ELF-1 (cell line): ENCODE data around the gene RNF113B.

ENCODE experiments used
- DNase-seq: peaks from one replicate; pipeline ENCODE4 v3.0.0-alpha.2; 2016; ENCODE audit warnings: low read depth, low spot score

The RNF113B gene

DNA sequence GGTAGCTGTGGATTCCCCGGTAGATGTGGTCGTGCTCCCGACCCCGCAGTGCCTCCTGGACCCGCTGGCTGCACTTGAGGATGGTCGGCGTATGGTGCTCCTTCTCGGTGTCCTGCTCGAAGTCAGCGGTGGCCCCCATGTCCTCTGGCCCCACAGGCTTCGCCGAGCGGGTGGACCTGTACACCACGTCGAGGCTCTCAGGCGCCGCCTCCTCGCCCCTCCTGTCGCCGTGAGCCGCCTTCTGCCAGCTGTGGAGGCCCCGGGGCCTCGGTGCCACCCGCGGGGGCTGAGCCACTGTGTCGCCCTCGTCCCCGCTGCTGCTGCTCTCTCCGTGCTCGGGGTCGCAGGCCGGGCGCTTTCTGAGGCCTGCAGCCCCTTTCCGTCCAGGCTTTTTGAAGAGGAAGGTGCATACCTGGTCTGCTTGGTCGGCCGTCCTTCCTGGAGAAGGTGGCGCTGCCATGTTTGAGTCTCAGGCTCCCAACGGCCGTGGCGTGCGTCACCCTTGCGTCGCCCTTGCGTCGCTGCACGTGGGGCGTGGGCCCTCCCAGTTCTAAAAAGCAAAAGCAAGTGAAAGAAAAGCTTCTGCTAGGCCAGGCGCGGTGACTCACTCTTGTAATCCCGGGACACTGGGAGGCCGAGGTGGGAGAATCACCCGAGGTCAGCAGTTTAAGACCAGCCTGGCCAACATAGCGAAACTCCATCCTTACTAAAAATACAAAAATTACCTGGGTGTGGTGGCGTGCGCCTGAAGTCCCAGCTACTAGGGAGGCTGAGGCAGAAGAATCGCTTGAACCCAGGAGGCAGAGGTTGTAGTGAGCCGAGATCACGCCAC lies at the start of gene RNF113B:
TSS of gene RNF113B (minus strand) at position 493 of the 832 bp plus-strand sequence. CDS start at position 460, 33 bp downstream.
- DNase-seq: no peak

DNA sequence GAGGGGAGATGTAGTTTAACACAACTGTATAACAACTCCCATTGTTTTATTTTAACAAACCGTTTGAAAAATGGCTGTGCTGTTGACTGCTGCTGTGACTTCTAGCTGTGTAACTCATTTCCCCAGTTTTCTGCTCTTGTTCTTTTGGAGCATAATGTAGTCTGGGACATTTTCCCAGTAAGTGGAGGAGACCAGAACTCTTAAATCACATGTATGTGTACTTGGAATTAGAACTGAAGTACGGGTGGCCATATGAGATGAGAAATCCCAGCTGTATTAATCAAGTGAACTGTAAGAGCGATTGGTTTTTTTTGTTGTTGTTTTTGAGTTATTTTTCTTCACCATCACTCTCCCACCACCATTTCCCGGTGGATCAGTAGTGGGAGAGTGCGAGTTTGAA lies 49.4 kb upstream of the RNF113B start:
- DNase-seq: no peak

DNA sequence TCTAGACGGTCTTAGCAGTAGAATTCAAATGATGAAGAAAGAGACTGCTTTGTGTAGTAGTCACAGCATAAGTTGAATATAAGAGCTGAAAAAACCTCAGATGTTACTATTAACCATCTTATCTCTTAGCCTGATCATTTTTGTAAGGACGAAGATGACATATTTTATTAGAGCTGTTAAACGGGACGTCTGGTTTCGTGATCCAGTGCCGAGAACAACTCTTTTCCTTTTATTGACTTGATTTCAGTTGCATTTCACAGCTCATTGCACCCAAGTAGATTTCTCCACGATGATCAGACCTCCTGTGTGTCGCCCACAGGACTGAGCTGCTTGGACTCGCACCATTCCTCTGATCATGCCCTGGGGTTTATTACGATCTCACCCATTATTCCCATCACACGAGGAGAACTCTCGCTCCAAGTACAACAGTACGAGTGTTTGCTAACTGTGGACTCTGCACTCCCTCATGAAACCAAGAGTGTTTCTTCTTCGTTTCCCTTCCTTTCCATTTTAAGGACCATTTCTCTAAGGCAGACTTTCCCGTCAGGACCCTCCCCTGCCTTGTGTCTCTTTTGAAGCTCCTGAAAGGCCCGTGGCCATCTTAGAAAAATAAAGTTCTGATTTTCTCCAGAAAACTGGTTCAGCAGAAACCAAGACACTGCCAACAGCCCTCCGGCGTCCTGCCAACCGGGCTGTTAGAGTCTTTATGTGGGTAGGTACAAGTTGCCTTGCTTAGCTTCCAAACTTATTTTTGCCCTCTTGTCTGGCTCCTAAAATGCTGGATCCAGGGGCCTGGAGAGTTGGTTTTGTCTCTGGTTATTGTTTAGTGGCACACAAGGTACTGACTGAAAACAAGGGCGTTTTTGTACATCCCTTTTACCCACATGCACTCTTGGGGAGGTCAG lies 48.2 kb upstream of the RNF113B start:
- no peak for DNase-seq

DNA sequence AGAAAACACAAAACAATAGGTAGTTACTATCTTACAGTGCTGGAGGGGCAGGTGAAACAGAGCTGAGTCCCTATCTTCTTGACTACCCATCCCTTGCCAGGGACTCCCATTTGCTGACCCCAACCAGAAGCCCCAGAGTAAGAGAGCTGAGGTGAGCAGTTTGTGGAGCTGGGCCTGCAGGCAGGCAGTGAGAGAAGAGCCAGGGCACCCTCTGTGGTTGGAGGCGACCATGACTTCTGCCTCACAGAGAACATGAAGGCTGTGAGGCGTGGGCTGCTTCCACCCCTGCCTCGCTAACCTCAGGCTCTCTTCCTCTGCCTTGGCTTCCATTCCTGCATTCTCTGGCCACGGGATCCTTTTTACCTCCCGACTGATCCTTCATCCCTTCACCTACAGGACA lies 47.5 kb upstream of the RNF113B start:
- no peak for DNase-seq

DNA sequence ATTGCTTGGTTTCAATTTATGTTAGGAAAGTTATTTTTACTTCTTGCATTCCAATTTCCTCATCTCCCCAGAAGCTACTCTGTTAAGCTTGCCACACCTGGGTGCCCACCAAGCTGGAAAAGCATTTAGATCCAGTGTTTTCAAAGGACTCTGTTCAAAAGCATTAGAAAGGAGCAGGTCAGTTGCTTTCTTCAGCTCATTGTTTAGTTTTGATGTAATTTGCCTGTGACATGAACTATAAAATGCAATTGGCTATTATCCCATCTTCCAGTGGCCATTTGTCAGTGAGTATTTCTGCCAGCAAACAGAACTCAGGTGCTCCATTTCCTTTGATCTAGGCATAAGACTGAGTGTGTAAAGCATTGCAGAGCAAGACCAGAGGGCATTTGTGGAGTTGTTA lies 46.7 kb upstream of the RNF113B start:
- no peak for DNase-seq

DNA sequence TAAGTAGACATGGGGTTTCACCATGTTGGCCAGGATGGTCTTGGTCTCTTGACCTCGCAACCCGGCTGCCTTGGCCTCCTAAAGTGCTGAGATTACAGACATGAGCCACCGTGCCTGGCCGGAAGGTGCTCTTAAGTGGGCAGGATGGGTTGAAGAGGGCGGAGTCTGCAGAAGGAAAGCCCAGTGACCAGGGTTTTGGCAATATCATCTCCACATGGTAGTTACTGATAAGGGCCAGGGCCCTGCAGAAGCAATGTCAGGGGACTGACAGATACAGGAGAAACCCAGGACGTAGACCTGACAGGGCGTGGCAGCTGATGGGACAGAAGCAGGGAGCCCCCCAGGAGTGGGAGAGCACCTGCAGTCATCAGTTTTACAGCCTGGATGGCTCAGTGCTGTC lies 45.7 kb upstream of the RNF113B start:
- no peak for DNase-seq

DNA sequence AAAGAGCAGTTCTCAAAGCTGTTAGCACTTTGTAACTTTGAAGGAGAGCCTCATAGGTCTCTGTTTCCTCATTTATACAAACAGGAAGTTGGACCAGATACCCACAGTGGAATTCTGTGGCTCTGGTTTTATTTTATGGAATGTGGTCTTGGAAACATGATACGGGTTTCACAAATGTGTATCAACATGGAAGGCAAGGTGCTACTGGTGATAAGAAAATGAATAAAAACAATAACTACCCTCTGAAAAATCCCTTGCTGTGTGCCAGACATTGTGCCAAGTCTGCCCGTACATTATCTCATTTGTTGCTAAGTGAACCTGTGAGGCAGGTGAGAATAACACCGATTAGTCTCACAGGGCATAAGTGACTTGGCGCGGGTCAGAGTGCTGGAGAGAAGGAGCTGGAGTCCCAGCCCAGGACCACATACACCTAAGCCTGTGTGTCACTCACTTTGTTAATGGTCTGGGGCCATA lies 45.0 kb upstream of the RNF113B start:
- no peak for DNase-seq

DNA sequence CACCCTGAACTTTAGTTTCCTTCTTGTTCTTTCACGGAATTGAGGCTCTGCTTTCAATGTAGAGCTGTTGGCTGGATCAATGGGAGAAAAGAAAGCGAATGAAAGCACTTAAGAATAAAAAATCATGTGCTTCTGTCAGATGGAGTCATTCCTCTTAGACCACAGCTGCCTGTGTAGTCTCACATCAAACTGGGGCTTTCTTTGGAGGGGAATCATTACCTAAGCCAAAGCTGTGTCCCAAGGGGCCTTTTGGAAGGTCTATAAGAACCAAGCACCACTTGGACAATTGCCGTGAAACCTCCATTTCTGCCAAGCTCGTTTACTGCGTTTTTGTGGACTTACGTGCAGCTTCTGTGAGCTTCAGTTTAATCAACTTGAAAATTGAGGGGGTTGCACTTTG lies 44.2 kb upstream of the RNF113B start:
- DNase-seq: no peak

DNA sequence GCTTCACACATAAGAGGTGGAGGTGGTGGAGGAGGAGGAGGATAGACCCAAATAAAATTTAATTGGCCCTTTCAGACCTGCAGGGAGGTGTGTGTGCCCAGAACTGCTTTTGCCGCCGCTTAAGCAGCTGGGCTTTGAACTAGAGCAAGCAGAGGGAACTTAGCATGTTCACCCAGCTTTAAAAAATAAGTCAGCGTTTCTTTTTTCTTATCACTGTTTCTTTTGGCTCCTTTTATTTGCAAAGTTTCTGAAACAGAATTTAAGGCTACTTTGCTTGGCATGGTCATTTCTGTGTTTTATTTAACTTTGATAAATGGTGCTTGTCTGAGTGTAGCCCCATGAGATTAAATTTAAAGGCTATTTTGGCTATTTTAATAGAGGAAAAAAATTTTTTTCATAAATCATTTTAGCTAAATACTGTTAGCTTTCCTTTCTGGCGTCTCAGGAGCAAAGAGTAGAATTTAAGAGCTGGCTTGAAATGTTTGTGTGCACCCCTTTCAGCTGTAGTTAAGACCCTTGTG lies 43.3 kb upstream of the RNF113B start:
- DNase-seq: no peak

DNA sequence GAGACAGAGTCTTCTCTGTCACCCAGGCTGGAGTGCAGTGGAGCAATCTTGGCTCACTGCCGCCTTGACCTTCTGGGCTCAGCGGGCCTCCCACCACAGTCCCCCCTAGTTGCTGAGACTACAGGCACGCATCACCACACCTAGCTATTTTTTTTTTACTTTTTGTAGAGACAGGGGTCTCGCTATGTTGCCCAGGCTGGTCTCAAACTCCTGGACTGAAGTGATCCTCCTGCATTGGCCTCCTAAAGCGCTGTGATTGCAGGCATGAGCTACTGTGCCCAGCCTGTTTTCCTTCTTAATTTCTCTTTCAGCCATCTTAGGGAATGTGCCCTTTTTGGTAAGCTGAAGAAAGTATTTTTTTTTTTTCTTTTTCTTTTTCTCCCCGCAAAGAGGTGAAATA lies 42.6 kb upstream of the RNF113B start:
- no peak for DNase-seq

DNA sequence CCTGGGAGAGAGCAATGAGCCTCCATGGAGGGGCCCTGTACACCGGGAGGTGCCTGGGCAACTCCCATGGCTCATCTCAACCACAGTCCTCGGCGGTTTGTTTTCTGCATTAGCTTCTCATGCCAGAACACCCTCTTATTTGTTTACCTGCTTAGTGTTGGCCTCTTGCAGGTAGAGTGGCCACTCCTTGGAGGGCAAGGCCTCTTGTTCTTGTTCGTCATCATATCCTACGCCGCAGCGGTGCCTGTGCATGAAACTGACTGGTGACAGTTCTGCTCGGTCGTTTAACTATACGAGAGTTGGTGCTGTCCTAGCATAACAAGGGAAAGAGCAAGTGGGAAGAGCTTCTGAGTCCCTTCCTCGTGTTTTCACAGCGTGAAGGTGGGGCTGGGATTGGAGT lies 40.5 kb upstream of the RNF113B start:
- no peak for DNase-seq

DNA sequence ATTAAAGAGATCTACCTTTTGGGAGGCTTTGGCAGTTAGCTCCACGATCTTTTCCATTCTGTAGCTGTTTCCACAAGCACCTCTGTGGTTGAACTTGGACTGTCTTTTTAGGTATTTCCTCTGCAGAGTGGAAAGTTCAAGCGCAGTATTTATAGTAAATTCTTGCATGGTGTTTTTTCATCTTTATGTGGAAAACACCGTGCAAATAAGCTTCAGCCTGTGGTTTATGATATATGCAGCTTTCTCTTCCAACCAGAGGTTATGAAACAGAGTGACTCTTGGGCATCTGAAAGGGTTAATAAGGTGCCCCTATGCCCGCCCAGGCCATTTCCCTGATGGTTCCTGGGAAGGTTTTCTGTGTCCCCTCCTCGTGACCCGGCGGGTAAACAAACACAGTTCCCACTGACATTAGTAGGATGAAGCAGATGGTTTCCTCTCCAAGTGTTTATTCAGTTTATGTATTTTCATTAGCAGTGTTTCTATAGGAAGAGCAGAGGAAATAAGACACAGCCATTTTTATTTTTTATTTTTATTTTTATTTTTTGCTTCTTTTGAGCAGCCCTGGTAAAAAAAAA lies 39.7 kb upstream of the RNF113B start:
- no peak for DNase-seq

DNA sequence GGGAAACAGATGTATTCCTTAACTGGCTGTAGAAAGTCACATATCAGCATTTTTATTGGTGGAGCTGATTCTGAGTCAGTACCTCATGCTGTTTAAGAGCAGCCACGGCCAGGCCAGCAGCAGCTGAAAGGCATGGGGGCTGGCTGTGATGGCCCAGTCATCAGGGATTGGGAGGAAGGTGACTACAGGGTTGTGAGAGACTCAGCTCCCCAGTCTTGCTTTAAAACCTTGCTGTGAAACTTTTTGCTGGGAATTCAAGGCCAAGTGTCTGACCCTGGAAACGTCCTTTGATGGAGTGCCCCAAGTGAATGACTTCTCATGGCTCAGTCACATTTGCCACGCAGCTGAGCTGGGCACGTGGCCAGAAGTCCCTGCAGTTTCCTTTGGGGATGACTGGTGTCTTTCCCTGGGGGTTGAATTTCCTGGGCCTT lies 39.1 kb upstream of the RNF113B start:
- no peak for DNase-seq

DNA sequence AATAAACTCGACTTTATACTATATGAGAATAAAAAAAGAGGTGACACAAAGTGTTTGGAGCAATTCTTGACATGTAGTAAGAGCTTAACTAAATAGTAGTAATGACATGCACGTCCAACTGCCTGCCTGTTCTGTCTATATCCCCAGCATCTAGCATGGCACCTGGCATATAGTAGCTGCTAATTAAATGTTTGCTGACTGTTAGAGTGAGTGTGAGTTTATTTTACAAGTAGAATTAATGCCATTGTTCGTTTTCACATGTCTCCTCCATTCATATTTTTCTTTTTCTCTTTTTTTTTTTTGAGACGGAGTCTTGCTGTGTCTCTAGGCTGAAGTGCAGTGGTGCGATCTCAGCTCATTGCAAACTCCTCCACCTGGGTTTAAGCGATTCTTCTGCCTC lies 38.4 kb upstream of the RNF113B start:
- DNase-seq: no peak

DNA sequence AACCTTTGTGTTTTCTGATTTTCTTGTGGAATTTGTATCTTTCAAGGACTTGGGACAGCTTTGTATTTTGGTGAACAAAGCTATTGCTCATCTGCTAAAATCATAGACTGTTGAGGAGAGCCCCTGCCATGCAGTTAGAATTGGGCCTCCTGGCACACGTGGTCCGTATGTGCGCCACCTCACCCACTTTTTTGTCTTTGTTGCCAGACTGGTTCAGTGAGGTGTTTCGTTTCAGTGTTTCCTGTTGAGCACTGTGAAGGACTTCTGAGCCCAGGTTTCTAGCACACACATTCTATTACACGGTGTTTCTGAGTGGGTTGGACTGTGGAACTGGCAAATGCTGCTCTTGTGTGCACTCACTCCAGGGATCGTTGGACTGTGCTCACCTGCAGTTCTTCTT lies 37.6 kb upstream of the RNF113B start:
- no peak for DNase-seq

DNA sequence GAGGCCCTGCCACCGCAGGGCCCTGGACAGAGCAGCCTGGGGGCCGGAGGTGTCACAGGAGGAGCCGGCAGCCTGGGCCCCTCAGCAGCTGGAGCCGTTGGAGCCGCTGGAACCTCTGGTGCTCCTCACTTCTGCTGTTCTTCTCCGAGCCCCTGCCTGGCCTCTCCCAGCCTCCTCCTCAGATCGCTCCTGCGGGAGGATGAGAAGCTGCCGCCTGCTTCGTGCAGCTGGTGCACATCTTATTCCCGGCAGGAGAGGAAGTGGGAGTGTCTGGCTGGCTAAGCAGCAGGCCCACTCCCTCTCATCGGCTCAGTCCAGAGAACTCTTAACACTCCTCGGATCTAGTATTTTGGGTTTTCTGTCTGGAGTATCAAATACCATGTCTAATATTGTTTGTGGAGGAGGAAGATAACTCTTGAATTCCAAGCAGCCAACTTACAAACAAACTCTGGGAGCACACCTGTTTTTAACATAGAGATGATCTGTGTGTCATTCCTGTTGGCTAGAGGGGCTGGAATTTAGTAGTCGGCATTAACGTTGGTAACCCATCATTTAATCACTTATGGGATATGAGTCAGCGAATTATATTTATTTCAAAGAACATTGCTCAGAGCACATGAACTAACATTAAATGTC lies 37.1 kb upstream of the RNF113B start:
- no peak for DNase-seq

DNA sequence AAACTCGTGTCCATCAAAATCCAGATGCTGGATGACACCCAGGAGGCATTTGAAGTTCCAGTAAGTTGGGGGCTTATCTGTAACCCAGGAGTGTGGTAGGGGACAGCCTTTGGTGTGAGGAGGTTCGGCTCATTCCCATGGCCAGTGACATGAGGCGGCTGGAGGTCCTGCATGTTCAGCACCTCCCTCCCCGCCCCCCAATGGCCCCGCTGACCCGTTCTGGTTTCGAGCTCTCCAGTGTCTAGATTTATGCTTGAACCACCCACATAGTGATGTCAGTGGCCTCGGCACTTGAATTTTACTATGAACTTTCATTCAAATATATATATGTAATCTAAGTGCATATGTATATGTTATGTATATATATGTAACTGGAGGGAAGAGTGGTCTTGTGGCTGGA lies 36.3 kb upstream of the RNF113B start:
- no peak for DNase-seq

DNA sequence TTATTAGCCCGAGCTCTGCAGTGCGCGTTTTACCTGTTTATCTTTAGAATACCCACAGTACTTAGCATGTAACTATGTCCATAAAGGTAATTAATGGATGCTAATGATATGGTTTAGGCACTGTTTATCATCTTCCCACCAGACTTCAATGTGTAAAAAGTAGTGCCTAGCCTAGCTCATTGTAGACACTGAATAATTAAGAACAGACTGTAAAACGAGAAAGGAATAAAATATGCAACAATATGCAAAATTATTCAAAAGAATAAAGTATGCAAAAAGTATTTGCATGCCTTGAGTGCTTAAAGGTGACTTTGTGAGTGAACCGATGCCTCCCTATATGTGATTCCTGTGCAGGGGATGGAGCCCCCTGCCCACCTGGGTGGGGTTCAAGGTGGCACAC lies 35.7 kb upstream of the RNF113B start:
- no peak for DNase-seq

DNA sequence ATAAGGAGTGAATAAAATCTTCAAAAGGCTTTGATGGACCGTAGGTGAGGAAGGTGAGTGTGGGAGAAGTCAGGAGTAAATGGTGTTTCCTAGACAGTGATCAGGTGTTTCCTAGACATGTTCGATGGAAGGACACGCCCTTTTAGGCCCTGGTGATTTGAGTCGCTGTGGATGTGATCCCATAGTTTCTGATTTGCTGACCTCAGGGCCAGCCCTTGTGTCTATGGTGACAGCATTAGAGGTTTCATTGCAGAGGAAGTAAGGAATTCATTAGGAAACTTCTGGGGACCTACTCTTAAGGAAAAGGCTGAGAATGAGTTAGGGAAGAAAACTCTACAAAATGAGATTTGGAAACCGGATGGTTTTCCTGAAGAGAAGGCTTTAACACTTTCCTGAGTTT lies 31.5 kb upstream of the RNF113B start:
- DNase-seq: no peak

DNA sequence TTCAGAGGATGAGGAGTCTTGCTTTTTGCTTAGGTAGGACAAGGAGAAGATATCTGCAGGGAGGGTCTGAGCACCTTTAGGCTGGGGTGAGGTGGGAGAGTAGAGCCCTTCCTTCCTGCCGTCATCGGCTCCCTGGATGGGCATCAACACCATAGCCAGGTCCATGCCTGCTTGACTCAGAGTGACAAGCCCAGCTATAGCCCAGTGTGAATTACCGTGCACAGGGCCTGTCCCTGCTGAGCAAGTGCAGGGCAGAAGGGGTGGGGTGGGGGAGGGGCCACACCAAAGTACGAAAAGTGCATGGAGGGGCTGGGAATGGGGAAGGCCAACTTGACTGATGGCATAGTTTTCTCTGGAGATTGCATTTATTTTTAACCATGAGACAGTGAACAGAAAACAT lies 30.3 kb upstream of the RNF113B start:
- DNase-seq: no peak

DNA sequence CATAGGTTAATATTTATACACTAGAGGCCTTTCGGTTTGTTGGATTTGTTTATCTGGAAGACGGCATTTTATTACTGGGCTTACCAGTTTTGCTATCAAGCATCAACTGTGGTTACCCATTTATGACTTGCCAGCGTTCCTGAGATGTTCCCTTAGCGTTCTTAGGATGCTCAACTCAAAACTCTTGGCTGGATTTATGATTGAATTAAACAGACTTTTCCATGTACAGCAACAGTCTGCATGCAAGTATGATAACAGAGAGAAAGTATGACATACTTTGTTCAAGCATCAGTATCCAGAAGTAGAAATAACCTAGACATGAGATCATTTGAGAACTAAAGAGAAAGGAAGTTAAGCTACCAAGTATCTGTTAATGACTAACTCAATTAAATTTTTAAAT lies 29.9 kb upstream of the RNF113B start:
- no peak for DNase-seq

DNA sequence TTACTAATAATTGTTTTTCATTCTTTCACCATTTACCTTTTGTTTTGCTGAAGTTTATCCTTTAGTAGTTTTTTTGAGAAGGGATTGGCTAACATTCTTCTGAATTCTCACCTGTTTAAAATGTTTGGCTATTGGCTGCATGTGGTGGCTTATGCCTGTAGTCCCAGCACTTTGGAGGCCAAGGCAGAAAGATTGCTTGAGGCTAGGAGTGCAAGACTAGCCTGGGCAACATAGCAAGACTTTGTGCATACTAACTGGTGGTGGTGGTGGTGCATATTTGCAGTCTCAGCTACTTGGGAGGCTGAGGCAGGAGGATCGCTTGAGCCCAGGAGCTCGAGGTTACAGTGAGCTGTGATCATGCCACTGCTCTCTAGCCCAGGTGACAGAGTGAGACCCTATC lies 27.5 kb upstream of the RNF113B start:
- DNase-seq: no peak
